Progenitor cell of endocrine pancreas (in vitro differentiated cells): ENCODE results near the gene SRP14. TPM values are rescaled to one million over a fixed set of nuclear protein-coding genes. Genes with fewer than 3 reads are reported as not detected.

Experiments used
- DNase-seq: peaks from one replicate; pipeline ENCODE4 v3.0.0; 2021; ENCODE audit warnings: low spot score; ENCODE audit not compliant: unreplicated experiment
- H3K27ac Mint-ChIP-seq: 2 replicates; pipeline ENCODE4 v1.8.0; 2021; ENCODE audit warnings: mild to moderate bottlenecking, moderate library complexity, mixed read lengths
- H3K27me3 Mint-ChIP-seq: 2 replicates; pipeline ENCODE4 v1.8.0; 2021; ENCODE audit warnings: mixed read lengths
- H3K36me3 Mint-ChIP-seq: 2 replicates; pipeline ENCODE4 v1.8.0; 2022; ENCODE audit warnings: mixed read lengths; ENCODE audit not compliant: insufficient read depth
- H3K4me1 Mint-ChIP-seq: 2 replicates; pipeline ENCODE4 v1.8.0; 2021; ENCODE audit warnings: low read depth, mixed read lengths
- H3K4me3 Mint-ChIP-seq: 2 replicates; pipeline ENCODE4 v1.8.0; 2021; ENCODE audit warnings: low read depth, mild to moderate bottlenecking, moderate library complexity, mixed read lengths
- H3K9me3 Mint-ChIP-seq: 2 replicates; pipeline ENCODE4 v1.8.0; 2021; ENCODE audit warnings: low read depth, mixed read lengths
- CTCF ChIP-seq: fragments of 200-600 bp; sonication (generic); IDR thresholded peaks from one replicate; pipeline ENCODE4 v1.5.0; 2021; ENCODE audit warnings: antibody characterized with exemption, mild to moderate bottlenecking; ENCODE audit not compliant: unreplicated experiment
- total RNA-seq: library from RNA; stranded (reverse); gene quantifications from 2 replicates; pipeline ENCODE4 v1.2.1, GENCODE V29; 2021

SRP14 gene
- total RNA-seq, 1 donor from 2014 or later: 282 TPM

- no peak for TF ChIP-seq CTCF
- Mint-ChIP-seq H3K27me3 (no peaks in the 10 kb centered on the region), H3K27ac (peak overlapping the region; percentile 21), H3K4me3 (no peak overlapping the region), H3K4me1 (peaks cover 8% of the 10 kb centered on the region), H3K9me3 (no peaks in the 10 kb centered on the region), H3K36me3 (no peaks in the 10 kb centered on the region)
- no peak for DNase-seq
These were observed 6.7 kb upstream of the SRP14 start for GRCh38 chr15:40045572-40046217.

GRCh38 chr15:40044717-40045571, 6.0 kb upstream of the SRP14 start:
- peak; percentile 71 for DNase-seq
- Mint-ChIP-seq H3K36me3 (no peaks in the 10 kb centered on the region), H3K4me3 (peak overlapping the region; percentile 46), H3K9me3 (no peaks in the 10 kb centered on the region), H3K27me3 (no peaks in the 10 kb centered on the region), H3K27ac (peak overlapping the region; percentile 21), H3K4me1 (peaks cover 14% of the 10 kb centered on the region)
- TF ChIP-seq CTCF: peak; percentile 96

DNA sequence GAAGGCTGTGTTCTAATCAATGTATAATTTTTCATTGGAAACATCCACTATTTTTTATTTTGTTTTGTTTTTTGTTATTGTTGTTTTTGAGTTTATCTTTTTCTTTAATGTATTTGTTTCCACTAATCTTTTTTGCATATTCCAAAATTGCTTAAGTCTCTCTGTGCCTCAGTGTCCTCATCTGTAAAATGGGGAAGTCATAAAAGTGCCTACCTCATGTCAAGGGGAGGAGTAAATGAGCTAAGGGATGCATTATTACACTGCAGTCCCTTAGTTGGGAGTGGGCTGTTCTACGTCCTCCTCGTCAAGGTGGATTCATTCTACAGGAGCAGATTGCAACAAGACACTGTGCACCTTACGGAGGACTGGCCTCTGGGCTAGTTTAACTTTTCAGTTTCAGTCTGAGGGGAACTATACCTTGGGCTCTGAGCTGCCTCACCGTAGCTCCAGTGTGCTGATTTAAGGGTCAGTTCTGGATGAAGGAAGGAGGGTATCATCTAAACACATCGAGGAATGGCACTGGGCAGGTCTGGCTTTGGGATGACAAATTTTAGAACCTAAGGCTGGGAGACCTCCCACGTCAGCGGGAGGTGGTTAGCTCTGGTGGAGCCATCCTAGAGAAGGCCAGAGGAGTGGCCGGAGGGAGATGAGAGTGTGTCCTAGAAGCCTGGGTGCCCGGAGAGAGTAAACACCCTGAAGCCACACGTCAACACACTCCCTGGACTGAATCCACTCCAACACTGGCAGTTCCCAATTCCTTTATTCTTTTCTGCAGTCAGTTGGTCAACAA, 5.1 kb upstream of the SRP14 start:
- Mint-ChIP-seq H3K4me1 (peaks cover 20% of the 10 kb centered on the region), H3K27ac (no peak overlapping the region), H3K9me3 (no peaks in the 10 kb centered on the region), H3K4me3 (no peak overlapping the region), H3K36me3 (no peaks in the 10 kb centered on the region), H3K27me3 (no peaks in the 10 kb centered on the region)
- no peak for TF ChIP-seq CTCF
- no peak for DNase-seq

DNA sequence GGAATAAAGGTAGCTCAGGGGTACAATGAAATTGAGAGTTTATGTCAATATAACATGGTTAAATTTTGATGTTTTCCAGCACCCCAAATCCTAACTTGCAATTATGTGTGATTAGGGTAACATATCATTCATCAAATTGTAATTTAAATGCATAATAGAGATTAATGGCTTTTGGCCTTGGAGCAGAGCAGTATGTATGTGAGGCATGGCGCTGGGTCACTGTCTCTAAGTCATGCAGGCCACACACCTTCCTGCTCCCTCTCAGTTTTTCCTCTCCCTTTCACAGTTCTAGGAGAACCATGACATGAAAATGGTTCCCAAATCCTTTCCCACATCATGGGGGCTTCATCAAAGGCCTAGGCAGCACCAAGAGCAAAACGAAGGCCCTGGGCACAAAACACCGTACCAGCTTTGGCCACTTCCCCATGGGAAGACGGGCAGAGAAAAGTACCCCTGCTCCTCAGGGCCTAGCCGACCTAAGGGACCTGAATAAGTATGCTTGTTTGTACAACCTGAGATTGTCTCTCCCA, 3.9 kb upstream of the SRP14 start:
- no peak for DNase-seq
- Mint-ChIP-seq H3K27me3 (no peaks in the 10 kb centered on the region), H3K9me3 (no peaks in the 10 kb centered on the region), H3K27ac (no peak overlapping the region), H3K4me1 (peaks cover 24% of the 10 kb centered on the region), H3K36me3 (peaks cover 3% of the 10 kb centered on the region), H3K4me3 (no peak overlapping the region)
- TF ChIP-seq CTCF: no peak

GRCh38 chr15:40040770-40041169, 1.8 kb upstream of the SRP14 start:
- peak overlapping the region; percentile 91 for H3K27ac Mint-ChIP-seq
- no peak for DNase-seq
- H3K9me3 Mint-ChIP-seq: no peaks in the 10 kb centered on the region
- no peak for TF ChIP-seq CTCF
- H3K36me3 Mint-ChIP-seq: peaks cover 14% of the 10 kb centered on the region
- H3K27me3 Mint-ChIP-seq: no peaks in the 10 kb centered on the region
- peaks cover 33% of the 10 kb centered on the region for H3K4me1 Mint-ChIP-seq
- H3K4me3 Mint-ChIP-seq: peak overlapping the region; percentile 57
